B cell (primary cell): ENCODE data around the gene MYH14. TPM values are rescaled to one million over a fixed set of nuclear protein-coding genes. Genes with fewer than 3 reads are reported as not detected.

Experiments used
- ATAC-seq: fragments of 200-7000 bp; cut with Tn5 transposase; one replicate; pipeline ENCODE4 v1.10.0; 2021; ENCODE audit warnings: low read depth, mild to moderate bottlenecking, moderate number of reproducible peaks, moderate library complexity
- CTCF ChIA-PET: fragments of 350-600 bp; sonication (Branson Sonifier 250); formaldehyde crosslinking; loops from one replicate; lab custom pipeline; 2021; ENCODE audit warnings: antibody characterized with exemption, inconsistent platforms; lab: Charles Lee
- POLR2A ChIA-PET: fragments of 350-600 bp; sonication (Branson Sonifier 250); formaldehyde crosslinking; loops from one replicate; lab custom pipeline; 2021; ENCODE audit warnings: antibody characterized with exemption; lab: Charles Lee
- DNase-seq: peaks from one replicate; pipeline ENCODE4 v3.0.0; 2013
- H2AFZ ChIP-seq: 2 replicates; pipeline ENCODE4 v1.6.1; 2012; ENCODE audit warnings: mild to moderate bottlenecking, low read depth, low read length; ENCODE audit not compliant: insufficient read depth, poor library complexity, severe bottlenecking
- H3K27ac ChIP-seq, 2 donors: 1 replicate in 1 of 2; 2 replicates in 1 of 2; pipeline ENCODE4 v1.5.1; 2012 to 2013; ENCODE audit warnings: low read length in 2 of 2, mild to moderate bottlenecking in 2 of 2, moderate library complexity in 1 of 2
- H3K27me3 ChIP-seq, 4 experiments: fragments of 200-600 bp in 1 of 4; sonication (generic) in 1 of 4; replicated peaks in 1 of 4; 1 replicate in 2 of 4; 2 replicates in 2 of 4; pipeline versions ENCODE4 v1.6.1 to v1.7.0; 2013 to 2016; ENCODE audit warnings: low read length in 3 of 4, mild to moderate bottlenecking in 2 of 4, mixed read lengths in 1 of 4, moderate library complexity in 1 of 4; ENCODE audit not compliant: insufficient read depth in 4 of 4, control insufficient read depth in 3 of 4; ENCODE audit errors: control extremely low read depth in 1 of 4
- H3K36me3 ChIP-seq, 2 experiments: replicated peaks in 1 of 2; 1 replicate in 1 of 2; 2 replicates in 1 of 2; pipeline versions ENCODE4 v1.6.1 to v1.7.1; 2013; ENCODE audit warnings: low read length in 1 of 2; ENCODE audit not compliant: insufficient read depth in 2 of 2, control insufficient read depth in 1 of 2; ENCODE audit errors: control extremely low read depth in 1 of 2, extremely low read depth in 1 of 2
- H3K4me1 ChIP-seq, 2 donors: fragments of 200-600 bp in 1 of 2; sonication (generic) in 1 of 2; 1 replicate in 1 of 2; 2 replicates in 1 of 2; pipeline versions ENCODE4 v1.5.1 to v1.6.1; 2013 to 2017; ENCODE audit warnings: low read length in 2 of 2; ENCODE audit not compliant: control insufficient read depth in 2 of 2, insufficient read depth in 2 of 2
- H3K4me2 ChIP-seq: replicated peaks from 2 replicates; pipeline ENCODE3; 2012; ENCODE audit warnings: mild to moderate bottlenecking, low read depth, low read length; ENCODE audit not compliant: poor library complexity, severe bottlenecking
- H3K4me3 ChIP-seq, 5 experiments: fragments of 200-600 bp in 1 of 5; sonication (generic) in 1 of 5; 1 replicate in 3 of 5; 2 replicates in 2 of 5; pipeline versions ENCODE4 v1.5.1 to v1.7.0; 2011 to 2016; ENCODE audit warnings: low read length in 4 of 5, mild to moderate bottlenecking in 4 of 5, low read depth in 2 of 5, control low read depth in 1 of 5, moderate library complexity in 1 of 5; ENCODE audit not compliant: insufficient read depth in 1 of 5; ENCODE audit errors: control extremely low read depth in 1 of 5, extremely low read depth in 1 of 5
- H3K79me2 ChIP-seq: fragments of 200-600 bp; sonication (generic); one replicate; pipeline ENCODE4 v1.6.0; 2016; ENCODE audit warnings: low read length; ENCODE audit not compliant: control insufficient read depth, insufficient read depth
- H3K9ac ChIP-seq: fragments of 200-600 bp; sonication (generic); 2 replicates; pipeline ENCODE4 v1.6.1; 2017; ENCODE audit warnings: mild to moderate bottlenecking, low read length, moderate library complexity
- H3K9me3 ChIP-seq, 3 donors: one replicate each; pipeline versions ENCODE4 v1.6.1 to v1.7.1; 2013; ENCODE audit warnings: low read length in 2 of 3; ENCODE audit not compliant: control insufficient read depth in 2 of 3, insufficient read depth in 1 of 3; ENCODE audit errors: control extremely low read depth in 1 of 3
- H4K20me1 ChIP-seq: 2 replicates; pipeline ENCODE4 v1.6.0; 2012; ENCODE audit warnings: mild to moderate bottlenecking, low read length; ENCODE audit not compliant: insufficient read depth, control insufficient read depth, poor library complexity, severe bottlenecking
- H3K27ac Mint-ChIP-seq: one replicate; pipeline ENCODE4 v1.8.0; 2021; ENCODE audit warnings: mixed read lengths
- H3K27me3 Mint-ChIP-seq: one replicate; pipeline ENCODE4 v1.8.0; 2021; ENCODE audit warnings: mixed read lengths
- H3K4me1 Mint-ChIP-seq: one replicate; pipeline ENCODE4 v1.8.0; 2021; ENCODE audit warnings: mixed read lengths
- H3K4me3 Mint-ChIP-seq: one replicate; pipeline ENCODE4 v1.8.0; 2021; ENCODE audit warnings: mixed read lengths
- H3K9me3 Mint-ChIP-seq: one replicate; pipeline ENCODE4 v1.8.0; 2022; ENCODE audit warnings: mixed read lengths; ENCODE audit not compliant: insufficient read depth
- EZH2 ChIP-seq: IDR thresholded peaks from 2 replicates; pipeline ENCODE4 v1.6.1; 2012; ENCODE audit warnings: borderline replicate concordance, low read depth, mild to moderate bottlenecking, moderate library complexity, low read length; ENCODE audit not compliant: insufficient read depth, poor library complexity, severe bottlenecking
- WGBS: methylation state at CpG from one replicate; pipeline ENCODE4 v1.1.5; 2013; ENCODE audit warnings: missing lambda C conversion rate; ENCODE audit not compliant: insufficient coverage; 5-methylcytosine and 5-hydroxymethylcytosine counted together
- intact Hi-C: fragments of 100-400 bp; cut with micrococcal nuclease; formaldehyde crosslinking; loops from one replicate; pipeline ENCODE4 v1.10.0; 2022
- polyA plus RNA-seq: library from polyadenylated mRNA; depleted of rRNA; stranded (reverse); fragments of >200 nt; gene quantifications from 2 replicates; pipeline ENCODE4 v1.2.3, GENCODE V29; 2012
- total RNA-seq, 2 donors: library from RNA; stranded (reverse); fragments of 120-200 nt in 1 of 2; gene quantifications; 1 replicate in 1 of 2; 2 replicates in 1 of 2; pipeline versions ENCODE4 v1.2.3 to v1.2.4, GENCODE V29; 2013 to 2022
- TF ChIP-seq, protein P1 (sequence below): fragments of 200-600 bp; IDR thresholded peaks from one replicate; pipeline ENCODE4 v1.8.0; 2022; ENCODE audit warnings: antibody characterized with exemption, mild to moderate bottlenecking

The MYH14 gene
- total and polyA plus RNA-seq, 2 donors (not counting 1 experiment from before 2014, with no cell fraction given): not detected

DNA sequence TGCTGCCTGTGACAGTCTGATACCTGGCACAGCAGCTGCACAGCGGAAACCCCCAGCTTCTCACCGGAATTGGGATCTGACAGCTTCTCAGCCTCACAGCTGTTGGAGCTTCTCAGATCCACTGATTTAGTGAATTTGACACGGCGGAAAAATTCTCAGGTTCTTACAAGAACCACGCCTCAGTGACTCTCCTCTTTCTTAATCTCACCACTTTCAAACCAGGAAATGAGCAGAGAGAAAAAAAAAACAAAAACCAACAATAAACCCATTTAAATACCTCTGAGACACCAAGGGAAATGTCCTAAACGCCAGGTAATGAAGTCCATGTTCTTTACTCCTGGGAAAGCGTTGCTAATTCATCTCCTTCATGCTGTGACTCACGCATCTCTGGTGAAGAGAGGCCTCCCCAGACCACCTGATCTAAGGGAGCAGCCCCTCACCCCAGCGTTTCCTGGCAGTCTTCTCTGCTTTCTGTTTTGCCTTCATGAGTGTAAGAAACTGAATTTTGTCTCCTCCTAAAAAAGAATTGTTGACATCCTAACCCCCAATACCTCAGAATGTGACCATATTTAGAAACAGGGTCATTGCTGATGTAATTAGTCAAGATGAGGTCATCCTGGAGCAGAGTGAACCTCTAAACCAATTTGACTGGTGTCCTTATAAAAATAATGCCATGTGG lies 24.4 kb upstream of the MYH14 start:
- WGBS: 84% methylated on average over 5 of the region's 9 CpGs
- H3K27ac Mint-ChIP-seq: no peak overlapping the region
- no peaks in the 10 kb centered on the region for H3K36me3 ChIP-seq
- no peak for TF ChIP-seq EZH2
- TF ChIP-seq, protein P1, sequence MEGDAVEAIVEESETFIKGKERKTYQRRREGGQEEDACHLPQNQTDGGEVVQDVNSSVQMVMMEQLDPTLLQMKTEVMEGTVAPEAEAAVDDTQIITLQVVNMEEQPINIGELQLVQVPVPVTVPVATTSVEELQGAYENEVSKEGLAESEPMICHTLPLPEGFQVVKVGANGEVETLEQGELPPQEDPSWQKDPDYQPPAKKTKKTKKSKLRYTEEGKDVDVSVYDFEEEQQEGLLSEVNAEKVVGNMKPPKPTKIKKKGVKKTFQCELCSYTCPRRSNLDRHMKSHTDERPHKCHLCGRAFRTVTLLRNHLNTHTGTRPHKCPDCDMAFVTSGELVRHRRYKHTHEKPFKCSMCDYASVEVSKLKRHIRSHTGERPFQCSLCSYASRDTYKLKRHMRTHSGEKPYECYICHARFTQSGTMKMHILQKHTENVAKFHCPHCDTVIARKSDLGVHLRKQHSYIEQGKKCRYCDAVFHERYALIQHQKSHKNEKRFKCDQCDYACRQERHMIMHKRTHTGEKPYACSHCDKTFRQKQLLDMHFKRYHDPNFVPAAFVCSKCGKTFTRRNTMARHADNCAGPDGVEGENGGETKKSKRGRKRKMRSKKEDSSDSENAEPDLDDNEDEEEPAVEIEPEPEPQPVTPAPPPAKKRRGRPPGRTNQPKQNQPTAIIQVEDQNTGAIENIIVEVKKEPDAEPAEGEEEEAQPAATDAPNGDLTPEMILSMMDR: no peak
- ChIA-PET POLR2A (no interaction called here), CTCF (no interaction called here)
- no peak overlapping the region for H3K4me3 Mint-ChIP-seq
- no peak overlapping the region for H3K4me2 ChIP-seq
- H3K4me1 Mint-ChIP-seq: no peaks in the 10 kb centered on the region
- intact Hi-C loops: no loop called here
- H4K20me1 ChIP-seq: no peaks in the 10 kb centered on the region
- ATAC-seq (no peak), DNase-seq (no peak)
- H3K9me3 Mint-ChIP-seq: peaks cover 8% of the 10 kb centered on the region
- no peak overlapping the region for H3K4me3 ChIP-seq
- H3K9ac ChIP-seq: no peak overlapping the region
- no peaks in the 10 kb centered on the region for H3K4me1 ChIP-seq
- H3K9me3 ChIP-seq: peaks cover 0 to 10% (median 0%) of the 10 kb centered on the region in 3 donors
- H3K27ac ChIP-seq: no peak overlapping the region
- H3K27me3 ChIP-seq: peaks cover 0 to 3% (median 0%) of the 10 kb centered on the region in 4 experiments
- no peaks in the 10 kb centered on the region for H3K79me2 ChIP-seq
- H3K27me3 Mint-ChIP-seq: peaks cover 26% of the 10 kb centered on the region
- no peak overlapping the region for H2AFZ ChIP-seq

DNA sequence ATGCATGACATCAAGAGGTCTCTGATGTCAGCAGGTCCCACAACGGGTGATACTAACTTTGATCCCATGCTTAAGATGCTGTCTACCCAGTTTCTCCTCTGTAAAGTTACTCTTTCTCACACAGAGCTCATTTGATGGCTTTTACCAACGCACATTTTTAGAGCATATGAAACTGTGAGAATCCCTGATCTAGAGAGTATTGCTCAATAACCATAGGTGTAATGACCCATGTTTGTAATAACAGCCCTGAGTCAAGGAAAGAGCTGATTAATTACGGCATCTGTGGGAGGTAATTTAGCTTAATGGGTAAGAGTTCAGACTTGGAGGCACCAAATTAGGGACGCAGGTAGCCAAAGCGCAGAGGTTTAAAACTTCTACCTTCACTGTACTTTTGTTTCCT lies 22.3 kb upstream of the MYH14 start:
- no peak overlapping the region for H2AFZ ChIP-seq
- H3K27me3 Mint-ChIP-seq: peaks cover 21% of the 10 kb centered on the region
- intact Hi-C loops: no loop called here
- 75% methylated on average over 1 of the region's 5 CpGs for WGBS
- no peak overlapping the region for H3K4me2 ChIP-seq
- H3K4me3 Mint-ChIP-seq: no peak overlapping the region
- DNase-seq (no peak), ATAC-seq (no peak)
- H3K27ac Mint-ChIP-seq: no peak overlapping the region
- no peak overlapping the region for H3K4me3 ChIP-seq
- H3K27me3 ChIP-seq: no peaks in the 10 kb centered on the region
- peaks cover 2% of the 10 kb centered on the region for H3K9me3 Mint-ChIP-seq
- H3K27ac ChIP-seq: no peak overlapping the region
- H3K4me1 Mint-ChIP-seq: no peaks in the 10 kb centered on the region
- no peaks in the 10 kb centered on the region for H3K79me2 ChIP-seq
- CTCF ChIA-PET: no interaction called here
- H3K9me3 ChIP-seq: peaks cover 0 to 5% (median 0%) of the 10 kb centered on the region in 3 donors
- no peaks in the 10 kb centered on the region for H4K20me1 ChIP-seq
- no peak for TF ChIP-seq EZH2
- TF ChIP-seq, protein P1: no peak
- H3K36me3 ChIP-seq: no peaks in the 10 kb centered on the region
- no peaks in the 10 kb centered on the region for H3K4me1 ChIP-seq
- POLR2A ChIA-PET: no interaction called here
- H3K9ac ChIP-seq: no peak overlapping the region
